ENCODE data around the gene BACE1-AS.

DNA sequence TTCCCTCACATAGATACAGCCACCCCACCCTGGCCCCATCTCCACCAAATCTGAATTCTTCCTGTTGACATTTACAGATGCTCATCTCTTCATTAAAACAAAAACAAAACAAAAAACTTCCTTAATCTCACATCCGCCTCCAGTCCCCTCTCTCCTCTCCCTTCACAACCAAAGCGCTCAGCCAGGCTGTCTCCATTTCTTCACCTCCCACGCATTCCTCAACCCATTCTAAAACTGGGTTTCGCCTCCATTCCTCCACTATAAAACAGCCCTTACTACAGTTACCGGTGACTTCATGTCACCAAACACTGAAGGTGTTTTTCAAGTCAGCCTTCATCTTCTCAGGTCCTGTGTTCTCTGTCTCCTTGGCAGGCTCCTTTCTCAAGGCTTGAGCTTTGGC is 9.6 kb downstream of the BACE1-AS start:
- TF ChIP-seq, protein P1, sequence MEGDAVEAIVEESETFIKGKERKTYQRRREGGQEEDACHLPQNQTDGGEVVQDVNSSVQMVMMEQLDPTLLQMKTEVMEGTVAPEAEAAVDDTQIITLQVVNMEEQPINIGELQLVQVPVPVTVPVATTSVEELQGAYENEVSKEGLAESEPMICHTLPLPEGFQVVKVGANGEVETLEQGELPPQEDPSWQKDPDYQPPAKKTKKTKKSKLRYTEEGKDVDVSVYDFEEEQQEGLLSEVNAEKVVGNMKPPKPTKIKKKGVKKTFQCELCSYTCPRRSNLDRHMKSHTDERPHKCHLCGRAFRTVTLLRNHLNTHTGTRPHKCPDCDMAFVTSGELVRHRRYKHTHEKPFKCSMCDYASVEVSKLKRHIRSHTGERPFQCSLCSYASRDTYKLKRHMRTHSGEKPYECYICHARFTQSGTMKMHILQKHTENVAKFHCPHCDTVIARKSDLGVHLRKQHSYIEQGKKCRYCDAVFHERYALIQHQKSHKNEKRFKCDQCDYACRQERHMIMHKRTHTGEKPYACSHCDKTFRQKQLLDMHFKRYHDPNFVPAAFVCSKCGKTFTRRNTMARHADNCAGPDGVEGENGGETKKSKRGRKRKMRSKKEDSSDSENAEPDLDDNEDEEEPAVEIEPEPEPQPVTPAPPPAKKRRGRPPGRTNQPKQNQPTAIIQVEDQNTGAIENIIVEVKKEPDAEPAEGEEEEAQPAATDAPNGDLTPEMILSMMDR (IDR thresholded peaks at IDR 0.05): no peak
- TF ChIP-seq POLR2A (IDR thresholded peaks at IDR 0.05): no peak
